Astrocyte of the cerebellum (primary cell): ENCODE data around the gene TPP1.

Experiments used
- DNase-seq: peaks from one replicate; pipeline ENCODE4 v3.0.0-alpha.2; 2011; ENCODE audit warnings: low read depth
- H3K4me3 ChIP-seq: 2 replicates; pipeline ENCODE4 v1.5.1; 2011; ENCODE audit warnings: mild to moderate bottlenecking, low read depth, low read length, moderate library complexity
- in situ Hi-C: cut with HindIII; loops from 2 replicates; pipeline ENCODE4 v1.10.0; 2017; ENCODE audit warnings: low sequenced_read_pairs
- TF ChIP-seq, protein P1 (sequence below): IDR thresholded peaks from 2 replicates; pipeline ENCODE4 v1.5.1; 2012; ENCODE audit warnings: low read length, low read depth, moderate library complexity, mild to moderate bottlenecking; ENCODE audit errors: missing control alignments

Gene TPP1

DNA sequence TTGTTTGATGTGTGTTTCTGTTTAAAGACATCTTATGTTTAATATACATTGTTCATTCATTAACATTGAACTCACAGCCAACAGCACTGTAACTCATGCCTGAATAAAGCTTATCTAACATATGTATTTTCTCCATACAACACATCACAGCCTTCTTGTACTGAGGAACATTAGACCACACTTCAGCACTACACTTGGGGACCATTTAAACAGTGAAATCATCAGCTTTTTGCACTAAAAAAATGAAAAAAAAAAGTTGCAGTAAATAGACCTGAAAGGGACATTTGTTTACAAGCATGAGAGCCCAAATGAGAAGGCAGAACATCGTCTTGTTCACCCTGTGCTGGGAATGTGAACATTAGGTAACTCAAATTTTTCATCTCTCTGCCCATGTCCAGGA is 15.3 kb upstream of the TPP1 start:
- TF ChIP-seq, protein P1, sequence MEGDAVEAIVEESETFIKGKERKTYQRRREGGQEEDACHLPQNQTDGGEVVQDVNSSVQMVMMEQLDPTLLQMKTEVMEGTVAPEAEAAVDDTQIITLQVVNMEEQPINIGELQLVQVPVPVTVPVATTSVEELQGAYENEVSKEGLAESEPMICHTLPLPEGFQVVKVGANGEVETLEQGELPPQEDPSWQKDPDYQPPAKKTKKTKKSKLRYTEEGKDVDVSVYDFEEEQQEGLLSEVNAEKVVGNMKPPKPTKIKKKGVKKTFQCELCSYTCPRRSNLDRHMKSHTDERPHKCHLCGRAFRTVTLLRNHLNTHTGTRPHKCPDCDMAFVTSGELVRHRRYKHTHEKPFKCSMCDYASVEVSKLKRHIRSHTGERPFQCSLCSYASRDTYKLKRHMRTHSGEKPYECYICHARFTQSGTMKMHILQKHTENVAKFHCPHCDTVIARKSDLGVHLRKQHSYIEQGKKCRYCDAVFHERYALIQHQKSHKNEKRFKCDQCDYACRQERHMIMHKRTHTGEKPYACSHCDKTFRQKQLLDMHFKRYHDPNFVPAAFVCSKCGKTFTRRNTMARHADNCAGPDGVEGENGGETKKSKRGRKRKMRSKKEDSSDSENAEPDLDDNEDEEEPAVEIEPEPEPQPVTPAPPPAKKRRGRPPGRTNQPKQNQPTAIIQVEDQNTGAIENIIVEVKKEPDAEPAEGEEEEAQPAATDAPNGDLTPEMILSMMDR = no peak
- no peak overlapping the region for H3K4me3 ChIP-seq
- in situ Hi-C loops = no loop called here
- no peak for DNase-seq

DNA sequence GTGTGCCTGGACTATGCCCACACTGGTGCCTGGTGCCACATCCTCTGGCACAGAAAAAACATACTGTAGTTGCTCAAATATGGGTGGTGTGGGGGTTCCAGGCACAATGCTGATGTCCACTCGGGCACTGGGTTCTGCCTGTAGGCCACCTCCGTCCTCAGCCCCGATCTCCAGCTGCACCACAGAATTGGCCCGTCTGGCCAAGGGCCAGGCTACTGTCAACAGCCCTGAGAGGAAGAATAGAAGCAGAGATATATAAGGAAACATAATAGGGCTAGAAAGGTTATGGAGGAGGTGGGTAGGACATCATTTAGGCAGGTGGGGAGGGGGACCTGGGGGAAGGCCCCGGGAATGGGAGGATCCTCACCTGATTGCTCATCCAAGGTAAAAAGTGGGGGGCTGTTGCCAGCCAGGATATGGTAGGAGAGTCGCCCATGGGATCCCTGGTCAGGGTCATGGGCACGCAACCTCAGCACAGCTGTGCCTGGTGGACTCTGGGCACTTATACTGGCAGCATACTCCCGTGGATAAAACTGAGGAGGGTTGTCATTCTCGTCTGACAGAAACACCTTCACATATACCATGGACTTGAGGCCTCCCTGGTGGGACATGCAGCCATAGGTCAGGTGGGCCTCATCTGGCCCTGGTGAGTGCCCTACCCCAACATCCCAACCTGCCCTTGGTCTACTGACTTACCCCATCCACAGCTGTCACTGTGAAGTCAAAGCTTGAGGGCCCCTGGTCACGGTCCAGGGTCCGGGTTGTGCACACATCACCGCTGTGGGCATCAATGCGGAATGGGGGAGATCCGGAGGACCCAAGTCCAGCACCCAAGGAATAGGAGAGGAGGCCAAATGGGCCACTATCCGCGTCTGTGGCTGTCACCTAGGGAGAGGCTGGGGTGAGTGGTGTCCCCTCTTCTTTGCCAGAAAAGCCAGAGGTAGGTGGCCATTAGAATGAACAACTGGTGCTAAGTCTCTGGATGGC is 14.5 kb upstream of the TPP1 start:
- no peak overlapping the region for H3K4me3 ChIP-seq
- no peak for DNase-seq
- TF ChIP-seq, protein P1 = no peak
- in situ Hi-C loops = no loop called here

DNA sequence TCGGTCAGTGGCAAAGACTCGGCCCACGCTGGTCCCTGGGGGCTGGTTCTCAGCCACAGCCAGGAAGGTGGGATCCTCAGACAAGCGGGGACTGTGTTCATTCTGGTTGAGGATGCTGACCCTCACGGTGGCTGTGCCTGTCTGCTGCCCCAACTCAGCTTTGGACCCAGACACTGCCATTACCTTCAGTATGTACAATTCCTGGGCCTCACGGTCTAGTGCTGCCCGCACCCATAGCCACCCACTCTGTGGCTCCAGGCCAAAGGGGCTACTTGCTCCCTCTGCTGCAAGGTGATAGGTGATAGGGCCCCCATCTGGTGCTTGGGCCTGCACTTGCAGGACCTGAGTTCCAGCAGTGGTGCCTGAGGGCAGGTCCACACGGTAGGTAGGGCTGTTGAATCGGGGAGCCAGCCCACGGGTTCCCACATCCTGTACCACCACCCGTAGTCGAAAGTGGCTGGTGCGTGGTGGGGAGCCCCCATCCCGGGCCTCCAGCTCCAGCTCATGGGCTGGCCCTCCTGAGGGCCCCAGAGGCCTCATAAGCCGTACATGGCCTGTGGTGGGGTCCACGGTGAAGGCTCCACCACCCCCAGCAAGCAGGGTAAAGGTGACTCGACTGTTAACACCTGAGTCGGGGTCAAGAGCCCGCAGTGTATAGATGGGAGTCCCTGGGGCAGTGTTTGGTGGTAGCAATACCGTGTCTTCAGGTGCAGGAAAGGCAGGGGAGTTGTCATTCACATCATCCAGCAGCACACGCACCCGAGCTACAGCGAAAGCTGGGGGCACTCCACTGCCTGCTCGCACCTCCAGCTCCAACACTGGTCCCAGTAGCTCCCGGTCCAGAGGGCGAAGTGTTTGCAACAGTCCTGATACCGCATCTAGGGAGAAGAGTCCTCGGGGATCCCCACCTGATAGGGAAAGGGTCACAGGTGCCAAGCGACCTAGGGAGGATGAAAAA is 13.2 kb upstream of the TPP1 start:
- DNase-seq = no peak
- in situ Hi-C loops = no loop called here
- TF ChIP-seq, protein P1 = no peak

DNA sequence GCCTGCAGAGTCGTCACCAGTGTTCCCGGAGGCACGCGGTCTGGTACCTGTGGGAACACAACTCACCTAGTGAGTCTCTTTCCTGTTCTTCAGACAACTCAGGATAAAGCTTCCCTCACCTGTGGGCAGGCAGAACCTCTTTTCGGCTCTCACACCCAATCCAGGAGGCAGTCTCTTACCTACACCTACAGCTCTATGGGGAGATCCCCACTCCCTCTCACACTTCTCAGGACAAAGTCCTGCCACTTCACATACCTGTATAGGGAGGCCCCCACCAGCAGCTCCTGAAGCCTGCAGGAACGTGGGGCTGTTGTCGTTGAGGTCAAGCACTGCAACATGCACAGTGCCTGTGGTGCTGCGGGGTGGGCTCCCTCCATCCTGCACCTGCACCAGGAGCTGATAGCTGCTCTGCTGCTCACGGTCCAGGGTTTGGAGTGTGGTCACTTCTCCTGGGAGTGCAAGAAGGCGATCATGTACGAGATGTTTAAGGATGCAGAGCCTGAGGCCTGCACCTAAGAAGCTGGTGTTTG is 12.2 kb upstream of the TPP1 start:
- in situ Hi-C loops = no loop called here
- TF ChIP-seq, protein P1 = no peak
- H3K4me3 ChIP-seq = no peak overlapping the region
- no peak for DNase-seq

More for the DNA sequence above, 13.2 kb upstream of the TPP1 start:
- H3K4me3 ChIP-seq = no peak overlapping the region

DNA sequence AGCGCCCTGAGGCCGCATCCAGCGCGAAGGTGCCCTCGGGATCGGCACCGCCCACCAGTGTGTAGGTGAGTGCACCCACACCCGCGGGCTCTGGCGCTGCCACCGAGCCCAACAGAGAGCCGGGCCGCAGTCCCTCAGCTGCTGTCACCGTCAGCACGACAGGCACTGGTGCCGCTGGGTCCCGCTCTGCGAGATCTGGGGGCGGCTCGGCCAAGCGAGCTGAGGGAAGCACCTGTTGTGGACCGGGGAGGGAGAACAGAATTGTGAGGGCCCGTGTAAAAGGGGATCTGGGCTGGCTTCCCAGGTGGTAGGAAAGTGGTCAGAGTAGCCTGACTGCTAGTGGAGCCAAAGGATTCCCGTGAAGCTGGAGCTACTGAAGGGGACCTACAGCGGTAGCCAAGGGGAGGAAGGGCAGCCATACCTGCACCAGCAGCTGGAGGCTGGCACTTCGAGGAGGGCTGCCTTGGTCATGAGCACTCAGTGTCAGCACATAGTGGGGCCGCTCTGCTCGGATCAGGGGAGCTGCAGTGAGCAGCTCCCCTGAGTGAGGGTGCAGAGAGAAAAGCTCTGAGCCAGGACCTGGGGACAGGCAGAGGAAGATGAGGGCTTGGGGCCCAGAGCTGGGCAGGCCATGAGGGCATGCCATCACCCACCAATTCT is 11.5 kb upstream of the TPP1 start:
- no peak for DNase-seq
- no peak overlapping the region for H3K4me3 ChIP-seq
- in situ Hi-C loops = no loop called here
- TF ChIP-seq, protein P1 = no peak
